HUES6 (cell line): ENCODE data around the gene C2CD5.
"Not testable (repeated sequence)": the region's sequence is repeated elsewhere in the genome, so short reads cannot be mapped to it uniquely, and the experiment has no call there.

Experiments used
- H3K27ac ChIP-seq: 2 replicates; pipeline ENCODE4 v1.7.0; 2013; ENCODE audit warnings: low read depth, mild to moderate bottlenecking, low read length, inconsistent platforms
- H3K27me3 ChIP-seq: 2 replicates; pipeline ENCODE4 v1.6.1; 2013; ENCODE audit warnings: low read length; ENCODE audit not compliant: control insufficient read depth, insufficient read depth
- H3K36me3 ChIP-seq: 2 replicates; pipeline ENCODE4 v1.6.1; 2013; ENCODE audit warnings: low read length; ENCODE audit not compliant: control insufficient read depth, insufficient read depth
- H3K4me1 ChIP-seq: 2 replicates; pipeline ENCODE4 v1.6.1; 2013; ENCODE audit warnings: low read length; ENCODE audit not compliant: control insufficient read depth, insufficient read depth
- H3K4me3 ChIP-seq: 2 replicates; pipeline ENCODE4 v1.5.1; 2013; ENCODE audit warnings: low read depth, low read length
- H3K9ac ChIP-seq: one replicate; pipeline ENCODE4 v1.6.1; 2013; ENCODE audit warnings: mild to moderate bottlenecking, low read length
- H3K9me3 ChIP-seq: 2 replicates; pipeline ENCODE4 v1.6.1; 2013; ENCODE audit warnings: low read depth, low read length; ENCODE audit not compliant: control insufficient read depth, insufficient read depth

Gene C2CD5

GRCh38 chr12:22562036-22563028 lies 18.0 kb upstream of the C2CD5 start:
- no peak overlapping the region for H3K27ac ChIP-seq
- H3K4me1 ChIP-seq = no peaks in the 10 kb centered on the region
- no peaks in the 10 kb centered on the region for H3K36me3 ChIP-seq
- no peak overlapping the region for H3K4me3 ChIP-seq
- no peak overlapping the region for H3K9ac ChIP-seq
- H3K27me3 ChIP-seq = no peaks in the 10 kb centered on the region
- H3K9me3 ChIP-seq = no peaks in the 10 kb centered on the region

GRCh38 chr12:22554750-22555149 lies 10.4 kb upstream of the C2CD5 start:
- Histone ChIP-seq H3K9me3 (peaks cover 20% of the 10 kb centered on the region), H3K4me1 (peaks cover 14% of the 10 kb centered on the region; the same call in 1 of the 2 replicates)
- H3K36me3 ChIP-seq, H3K4me3 ChIP-seq, H3K27ac ChIP-seq, H3K9ac ChIP-seq, H3K27me3 ChIP-seq: not testable (repeated sequence)

- no peaks in the 10 kb centered on the region for H3K36me3 ChIP-seq
- peaks cover 14% of the 10 kb centered on the region; the same call in 1 of the 2 replicates for H3K4me1 ChIP-seq
- no peak overlapping the region for H3K9ac ChIP-seq
- peaks cover 16% of the 10 kb centered on the region for H3K9me3 ChIP-seq
- H3K27ac ChIP-seq = 0 out of 2 replicates have a peak overlapping the region, but pooled peaks have one; percentile 38
- H3K27me3 ChIP-seq = no peaks in the 10 kb centered on the region
- H3K4me3 ChIP-seq = no peak overlapping the region
These were observed 7.3 kb upstream of the C2CD5 start for GRCh38 chr12:22551624-22552023.

GRCh38 chr12:22545255-22545654 lies 913 bp upstream of the C2CD5 start:
- Histone ChIP-seq H3K9ac (no peak overlapping the region), H3K36me3 (0 out of 2 replicates have a peak, but pooled peaks cover under 1% of the 10 kb centered on the region), H3K27me3 (no peaks in the 10 kb centered on the region), H3K4me3 (peak overlapping the region; percentile 98; the same call in 1 of the 2 replicates), H3K27ac (no peak overlapping the region), H3K9me3 (no peaks in the 10 kb centered on the region), H3K4me1 (peaks cover 16% of the 10 kb centered on the region; the same call in 1 of the 2 replicates)

GRCh38 chr12:22543246-22544037 lies 900 bp downstream of the C2CD5 start:
- Histone ChIP-seq H3K9me3 (no peaks in the 10 kb centered on the region), H3K27ac (peak overlapping the region; percentile 69; the same call in 1 of the 2 replicates), H3K9ac (peak overlapping the region; percentile 89), H3K27me3 (no peaks in the 10 kb centered on the region), H3K4me1 (peaks cover 19% of the 10 kb centered on the region), H3K36me3 (0 out of 2 replicates have a peak, but pooled peaks cover 4% of the 10 kb centered on the region), H3K4me3 (peak overlapping the region; percentile 98)

- Histone ChIP-seq H3K27me3 (no peaks in the 10 kb centered on the region), H3K9ac (no peak overlapping the region), H3K4me1 (peaks cover 23% of the 10 kb centered on the region), H3K27ac (no peak overlapping the region), H3K9me3 (no peaks in the 10 kb centered on the region), H3K36me3 (0 out of 2 replicates have a peak, but pooled peaks cover 4% of the 10 kb centered on the region), H3K4me3 (no peak overlapping the region)
These were observed 2.7 kb downstream of the C2CD5 start for GRCh38 chr12:22541496-22542155.

- H3K4me3 ChIP-seq = no peak overlapping the region
- no peaks in the 10 kb centered on the region for H3K27me3 ChIP-seq
- H3K9me3 ChIP-seq = no peaks in the 10 kb centered on the region
- H3K36me3 ChIP-seq = peaks cover 7% of the 10 kb centered on the region; the same call in 1 of the 2 replicates
- no peak overlapping the region for H3K27ac ChIP-seq
- H3K4me1 ChIP-seq = peaks cover 23% of the 10 kb centered on the region
- H3K9ac ChIP-seq = no peak overlapping the region
These were observed 5.3 kb downstream of the C2CD5 start for GRCh38 chr12:22539055-22539454.

GRCh38 chr12:22538311-22538710 lies 6.0 kb downstream of the C2CD5 start:
- H3K36me3 ChIP-seq = peaks cover 11% of the 10 kb centered on the region
- H3K4me1 ChIP-seq = peaks cover 20% of the 10 kb centered on the region
- no peak overlapping the region for H3K4me3 ChIP-seq

GRCh38 chr12:22536971-22537544 lies 7.3 kb downstream of the C2CD5 start:
- no peak overlapping the region for H3K27ac ChIP-seq

More at GRCh38 chr12:22538311-22538710, 6.0 kb downstream of the C2CD5 start:
- Histone ChIP-seq H3K27me3 (no peaks in the 10 kb centered on the region), H3K9me3 (no peaks in the 10 kb centered on the region), H3K9ac (no peak overlapping the region), H3K27ac (no peak overlapping the region)

GRCh38 chr12:22536346-22536945 lies 7.9 kb downstream of the C2CD5 start:
- peaks cover 30% of the 10 kb centered on the region for H3K36me3 ChIP-seq
- no peak overlapping the region for H3K27ac ChIP-seq
- no peak overlapping the region for H3K4me3 ChIP-seq
- no peaks in the 10 kb centered on the region for H3K9me3 ChIP-seq
- H3K9ac ChIP-seq = no peak overlapping the region
- no peaks in the 10 kb centered on the region for H3K27me3 ChIP-seq
- peaks cover 10% of the 10 kb centered on the region for H3K4me1 ChIP-seq

More at GRCh38 chr12:22536971-22537544, 7.3 kb downstream of the C2CD5 start:
- H3K4me3 ChIP-seq = no peak overlapping the region
- no peaks in the 10 kb centered on the region for H3K9me3 ChIP-seq
- H3K36me3 ChIP-seq = peaks cover 23% of the 10 kb centered on the region
- no peak overlapping the region for H3K9ac ChIP-seq
- no peaks in the 10 kb centered on the region for H3K27me3 ChIP-seq
- peaks cover 10% of the 10 kb centered on the region for H3K4me1 ChIP-seq
